Naive B cell (primary cell): ENCODE results near the gene DTL. TPM values are rescaled to one million over a fixed set of nuclear protein-coding genes. Genes with fewer than 3 reads are reported as not detected.

ENCODE experiments used
- ATAC-seq, 2 donors: fragments of 150-1000 bp; cut with Tn5 transposase; 2 replicates each; pipeline ENCODE4 v1.10.0; 2021; ENCODE audit warnings: low read depth in 2 of 2, mild to moderate bottlenecking in 2 of 2, moderate library complexity in 2 of 2
- DNase-seq: peaks from one replicate; pipeline ENCODE4 v3.0.0; 2022
- H3K27ac Mint-ChIP-seq, 6 donors: one replicate each; pipeline ENCODE4 v1.8.0; 2020 to 2022; ENCODE audit warnings: mild to moderate bottlenecking in 6 of 6, mixed read lengths in 6 of 6, moderate library complexity in 5 of 6, inconsistent platforms in 2 of 6
- H3K27me3 Mint-ChIP-seq, 3 donors: one replicate each; pipeline ENCODE4 v1.8.0; 2021 to 2022; ENCODE audit warnings: mixed read lengths in 3 of 3, mild to moderate bottlenecking in 1 of 3
- H3K36me3 Mint-ChIP-seq, 2 donors: one replicate each; pipeline ENCODE4 v1.8.0; 2020 to 2022; ENCODE audit warnings: mixed read lengths in 2 of 2, inconsistent platforms in 1 of 2, mild to moderate bottlenecking in 1 of 2
- H3K4me1 Mint-ChIP-seq, 3 donors: one replicate each; pipeline ENCODE4 v1.8.0; 2020 to 2022; ENCODE audit warnings: mixed read lengths in 3 of 3, inconsistent platforms in 1 of 3, mild to moderate bottlenecking in 1 of 3, moderate library complexity in 1 of 3
- H3K4me3 Mint-ChIP-seq, 8 donors: one replicate each; pipeline ENCODE4 v1.8.0; 2020 to 2022; ENCODE audit warnings: mild to moderate bottlenecking in 8 of 8, mixed read lengths in 8 of 8, moderate library complexity in 8 of 8, inconsistent platforms in 2 of 8
- H3K9me3 Mint-ChIP-seq, 7 donors: one replicate each; pipeline ENCODE4 v1.8.0; 2020 to 2022; ENCODE audit warnings: mixed read lengths in 7 of 7, mild to moderate bottlenecking in 5 of 7, inconsistent platforms in 2 of 7, moderate library complexity in 1 of 7
- polyA plus RNA-seq, 6 donors: library from polyadenylated mRNA; unstranded; fragments of 300-500 nt; fragmentation: Illumina TruSeq; gene quantifications; one replicate each; pipeline ENCODE4 v1.2.3, GENCODE V29; 2021; ENCODE audit warnings: low read depth in 6 of 6

The DTL gene
- polyA plus RNA-seq, 6 donors from 2014 or later: 0.17 to 1.2 (median 0.71) TPM; not detected in 1

- Mint-ChIP-seq H3K27me3 (no peaks in the 10 kb centered on the region), H3K4me1 (no peaks in the 10 kb centered on the region), H3K4me3 (no peak overlapping the region), H3K36me3 (no peaks in the 10 kb centered on the region), H3K27ac (no peak overlapping the region), H3K9me3 (no peaks in the 10 kb centered on the region)
- ATAC-seq (no peak), DNase-seq (no peak)
These were observed 47.3 kb downstream of the DTL start for GRCh38 chr1:212082765-212083406.

DNA sequence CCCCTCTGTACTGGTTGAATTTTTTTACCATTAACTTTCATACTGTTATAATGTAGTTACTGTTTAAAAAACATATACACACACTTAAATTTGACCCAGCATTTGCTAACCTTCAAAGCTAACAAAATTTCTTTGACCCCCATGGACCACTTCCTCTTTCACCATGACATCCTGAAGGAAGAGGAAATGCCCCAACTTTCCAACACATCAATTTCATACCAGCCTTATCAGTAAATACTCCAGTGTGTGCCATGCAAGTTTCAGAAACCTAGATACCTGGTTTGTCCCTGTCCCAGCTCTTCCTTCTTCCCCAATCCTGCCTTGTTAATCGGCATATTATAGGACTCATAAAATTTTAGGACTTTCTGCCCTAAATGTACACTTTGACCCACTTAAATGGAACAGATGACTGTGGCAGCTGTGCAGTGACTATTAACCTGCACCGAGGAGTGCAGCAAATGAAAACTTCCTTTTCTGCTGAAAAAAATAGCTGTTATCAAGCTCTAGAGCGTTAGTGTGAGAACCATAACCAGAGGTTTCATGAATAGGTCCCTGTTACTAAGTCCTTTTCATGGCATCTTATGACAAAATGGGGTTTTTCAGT, 54.1 kb downstream of the DTL start:
- no peak overlapping the region for H3K4me3 Mint-ChIP-seq
- peaks cover 0 to 5% (median 0%) of the 10 kb centered on the region in 7 donors for H3K9me3 Mint-ChIP-seq
- no peaks in the 10 kb centered on the region for H3K27me3 Mint-ChIP-seq
- DNase-seq: no peak
- H3K27ac Mint-ChIP-seq: peak overlapping the region in 3 of 6 donors; percentile 16 to 27 (median 16)
- H3K4me1 Mint-ChIP-seq: peaks cover 5 to 9% (median 7%) of the 10 kb centered on the region in 3 donors
- H3K36me3 Mint-ChIP-seq: no peaks in the 10 kb centered on the region
- ATAC-seq: no peak

DNA sequence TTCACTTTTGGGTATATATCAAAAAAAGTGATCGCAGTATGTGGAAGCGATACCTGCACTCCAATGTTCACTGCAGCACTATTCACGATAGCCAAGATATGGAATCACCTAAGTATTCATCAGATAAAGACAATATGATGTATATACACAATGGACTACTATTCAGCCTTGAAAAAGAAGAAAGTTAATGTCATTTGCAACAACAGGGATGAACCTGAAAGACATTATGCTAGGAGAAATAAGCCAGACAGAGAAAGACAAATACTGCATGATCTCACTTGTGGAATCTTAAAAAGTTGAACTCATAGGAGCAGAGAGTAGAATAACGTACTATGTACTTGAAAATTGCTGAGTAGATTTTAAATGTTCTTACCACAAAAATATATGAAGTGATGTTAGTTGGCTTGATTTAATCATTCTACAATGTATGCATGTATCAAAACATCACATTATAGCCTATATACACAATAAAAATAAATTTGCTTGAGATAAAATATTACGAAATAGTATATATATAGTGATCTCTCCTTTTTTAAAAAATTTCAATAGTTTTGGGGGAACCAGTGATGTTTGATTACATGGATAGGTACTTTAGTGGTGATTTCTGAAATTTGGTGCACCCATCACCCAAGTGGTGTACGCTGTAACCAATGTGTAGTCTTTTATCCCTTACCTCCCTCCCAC, 56.0 kb downstream of the DTL start:
- Mint-ChIP-seq H3K4me3 (no peak overlapping the region), H3K9me3 (peaks cover 0 to 10% (median 6%) of the 10 kb centered on the region in 7 donors), H3K27me3 (no peaks in the 10 kb centered on the region), H3K4me1 (peaks cover 5 to 9% (median 7%) of the 10 kb centered on the region in 3 donors), H3K27ac (no peak overlapping the region), H3K36me3 (no peaks in the 10 kb centered on the region)
- ATAC-seq: no peak
- no peak for DNase-seq

DNA sequence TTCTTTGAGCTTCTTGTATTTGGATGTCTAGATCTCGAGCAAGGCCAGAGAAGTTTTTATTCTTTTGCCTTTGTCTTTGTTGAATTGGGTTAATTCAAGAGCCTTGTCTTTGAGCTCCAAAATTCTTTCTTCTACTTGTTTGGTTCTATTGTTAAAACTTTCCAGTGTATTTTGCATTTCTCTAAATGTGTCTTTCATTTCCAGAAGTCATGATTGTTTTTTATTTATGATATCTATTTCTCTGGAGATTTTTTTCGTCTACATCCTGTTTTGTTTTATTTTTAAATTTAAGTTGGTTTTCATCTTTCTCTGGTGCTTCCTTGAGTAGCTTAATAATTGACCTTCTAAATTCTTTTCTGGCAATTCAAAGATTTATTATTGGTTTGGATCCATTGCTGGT, 61.8 kb downstream of the DTL start:
- H3K4me3 Mint-ChIP-seq: no peak overlapping the region
- no peak overlapping the region for H3K27ac Mint-ChIP-seq
- peaks cover 4 to 31% (median 19%) of the 10 kb centered on the region in 7 donors for H3K9me3 Mint-ChIP-seq
- H3K27me3 Mint-ChIP-seq: no peaks in the 10 kb centered on the region
- ATAC-seq (no peak), DNase-seq (no peak)
- peaks cover 0 to 8% of the 10 kb centered on the region in 2 donors for H3K36me3 Mint-ChIP-seq
- H3K4me1 Mint-ChIP-seq: no peaks in the 10 kb centered on the region

DNA sequence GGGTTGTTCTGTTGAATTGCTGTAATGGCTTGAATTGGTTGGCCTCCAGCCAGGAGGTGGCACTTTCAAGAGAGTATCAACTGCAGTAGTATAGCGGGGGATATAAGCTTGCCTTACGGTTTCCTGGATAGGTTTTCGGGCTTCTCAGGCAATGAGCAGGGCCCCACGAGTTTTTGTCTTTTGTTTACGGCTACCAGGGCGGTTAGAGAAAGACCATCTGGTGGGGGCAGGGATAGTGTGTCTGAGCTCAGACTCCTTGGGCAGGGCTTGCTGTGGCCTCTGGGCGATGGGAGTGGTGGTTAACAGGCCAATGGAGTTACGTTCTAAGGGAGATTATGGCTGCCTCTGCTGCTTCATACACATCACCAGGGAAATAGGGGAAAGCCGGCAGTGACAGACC, 62.8 kb downstream of the DTL start:
- no peaks in the 10 kb centered on the region for H3K27me3 Mint-ChIP-seq
- H3K4me3 Mint-ChIP-seq: no peak overlapping the region
- no peaks in the 10 kb centered on the region for H3K4me1 Mint-ChIP-seq
- H3K27ac Mint-ChIP-seq: no peak overlapping the region
- ATAC-seq (no peak), DNase-seq (no peak)
- H3K9me3 Mint-ChIP-seq: peaks cover 4 to 31% (median 19%) of the 10 kb centered on the region in 7 donors
- peaks cover 0 to 8% of the 10 kb centered on the region in 2 donors for H3K36me3 Mint-ChIP-seq

GRCh38 chr1:212098771-212099170, 63.2 kb downstream of the DTL start:
- no peaks in the 10 kb centered on the region for H3K27me3 Mint-ChIP-seq
- H3K36me3 Mint-ChIP-seq: peaks cover 0 to 8% of the 10 kb centered on the region in 2 donors
- no peak overlapping the region for H3K27ac Mint-ChIP-seq
- H3K9me3 Mint-ChIP-seq: peaks cover 4 to 31% (median 19%) of the 10 kb centered on the region in 7 donors
- ATAC-seq (no peak), DNase-seq (no peak)
- no peak overlapping the region for H3K4me3 Mint-ChIP-seq
- no peaks in the 10 kb centered on the region for H3K4me1 Mint-ChIP-seq

DNA sequence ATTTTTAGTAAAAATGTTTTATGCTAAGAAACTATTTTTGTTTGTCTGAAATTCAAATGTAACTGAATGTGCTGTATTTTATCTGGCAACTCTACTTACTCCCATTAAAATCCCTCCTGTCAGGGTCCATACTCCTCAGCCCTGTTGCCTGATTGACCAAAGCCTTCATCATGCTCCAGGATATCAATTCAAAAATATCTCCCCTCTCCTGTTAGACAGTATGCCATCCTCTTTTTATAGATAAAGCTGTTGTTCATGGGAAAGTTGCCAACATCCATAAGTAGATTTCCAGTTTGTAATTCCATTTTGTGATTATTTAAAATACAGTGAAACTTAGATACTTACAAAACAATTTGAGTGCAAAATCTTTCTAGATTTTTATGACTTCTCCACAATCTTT, 65.7 kb downstream of the DTL start:
- Mint-ChIP-seq H3K27me3 (no peaks in the 10 kb centered on the region), H3K27ac (peak overlapping the region in 1 of 6 donors; percentile 19), H3K4me3 (no peak overlapping the region), H3K4me1 (no peaks in the 10 kb centered on the region), H3K9me3 (peaks cover 4 to 28% (median 16%) of the 10 kb centered on the region in 7 donors), H3K36me3 (peaks cover 0 to 8% of the 10 kb centered on the region in 2 donors)
- ATAC-seq: no peak
- DNase-seq: no peak

GRCh38 chr1:212101735-212102134, 66.2 kb downstream of the DTL start:
- H3K4me1 Mint-ChIP-seq: no peaks in the 10 kb centered on the region
- peaks cover 4 to 24% (median 12%) of the 10 kb centered on the region in 7 donors for H3K9me3 Mint-ChIP-seq
- H3K27ac Mint-ChIP-seq: peak overlapping the region in 1 of 6 donors; percentile 19
- H3K27me3 Mint-ChIP-seq: no peaks in the 10 kb centered on the region
- DNase-seq: no peak
- no peak overlapping the region for H3K4me3 Mint-ChIP-seq
- H3K36me3 Mint-ChIP-seq: peaks cover 0 to 8% of the 10 kb centered on the region in 2 donors
- no peak for ATAC-seq

- peaks cover 0 to 4% (median 0%) of the 10 kb centered on the region in 7 donors for H3K9me3 Mint-ChIP-seq
- H3K4me1 Mint-ChIP-seq: no peaks in the 10 kb centered on the region
- DNase-seq (no peak), ATAC-seq (no peak)
- H3K4me3 Mint-ChIP-seq: no peak overlapping the region
- no peaks in the 10 kb centered on the region for H3K36me3 Mint-ChIP-seq
- no peak overlapping the region for H3K27ac Mint-ChIP-seq
- no peaks in the 10 kb centered on the region for H3K27me3 Mint-ChIP-seq
These were observed 69.2 kb downstream of the DTL start for GRCh38 chr1:212104586-212105325.

- Mint-ChIP-seq H3K27ac (peak overlapping the region in 1 of 6 donors; percentile 56), H3K27me3 (no peaks in the 10 kb centered on the region), H3K9me3 (no peaks in the 10 kb centered on the region), H3K4me1 (no peaks in the 10 kb centered on the region), H3K4me3 (no peak overlapping the region), H3K36me3 (no peaks in the 10 kb centered on the region)
- ATAC-seq (no peak), DNase-seq (no peak)
These were observed 70.8 kb downstream of the DTL start for GRCh38 chr1:212106286-212106792.

- Mint-ChIP-seq H3K4me1 (no peaks in the 10 kb centered on the region), H3K27ac (no peak overlapping the region), H3K27me3 (no peaks in the 10 kb centered on the region), H3K36me3 (no peaks in the 10 kb centered on the region), H3K4me3 (no peak overlapping the region), H3K9me3 (no peaks in the 10 kb centered on the region)
- DNase-seq (no peak), ATAC-seq (no peak)
These were observed 71.9 kb downstream of the DTL start for GRCh38 chr1:212107481-212107880.

DNA sequence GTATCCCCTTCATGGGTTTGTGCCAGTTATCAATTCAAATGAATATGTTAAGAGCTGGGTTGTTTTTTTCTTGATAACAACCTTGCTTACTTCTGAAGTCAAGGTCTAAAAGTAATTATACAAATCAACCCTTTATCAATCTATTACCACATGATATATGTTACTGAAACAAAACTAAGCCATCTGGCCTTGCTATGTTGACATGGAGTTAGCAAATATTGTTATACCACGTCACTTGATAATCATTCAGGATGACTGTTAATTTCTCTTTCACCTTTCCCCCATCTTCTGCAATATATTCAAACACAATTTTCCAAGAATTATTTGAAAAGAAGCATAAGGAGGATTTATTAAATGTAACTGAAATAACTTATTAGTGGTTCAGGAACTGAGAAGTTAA, 72.6 kb downstream of the DTL start:
- no peaks in the 10 kb centered on the region for H3K27me3 Mint-ChIP-seq
- H3K27ac Mint-ChIP-seq: no peak overlapping the region
- no peak overlapping the region for H3K4me3 Mint-ChIP-seq
- H3K4me1 Mint-ChIP-seq: no peaks in the 10 kb centered on the region
- no peaks in the 10 kb centered on the region for H3K36me3 Mint-ChIP-seq
- ATAC-seq (no peak), DNase-seq (no peak)
- no peaks in the 10 kb centered on the region for H3K9me3 Mint-ChIP-seq

DNA sequence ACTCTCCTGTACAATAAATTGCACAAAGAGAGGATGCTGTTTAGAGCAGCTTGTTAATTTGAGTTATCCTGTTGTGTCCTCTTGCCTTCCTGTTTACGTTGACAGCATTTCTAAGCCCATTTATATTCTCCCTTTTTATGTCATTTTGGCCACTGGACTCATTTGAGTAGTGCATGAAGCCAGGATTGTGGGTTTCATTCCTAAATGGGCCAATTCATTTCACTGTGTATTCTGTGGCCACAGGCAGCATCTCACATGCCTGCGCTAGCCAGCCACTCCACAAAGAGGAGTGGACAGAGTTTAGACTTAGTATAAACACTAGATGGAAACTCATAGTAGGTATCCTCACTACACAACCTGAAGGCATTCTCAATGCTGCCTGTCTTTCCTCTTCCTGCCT, 73.4 kb downstream of the DTL start:
- Mint-ChIP-seq H3K4me3 (no peak overlapping the region), H3K27ac (no peak overlapping the region), H3K4me1 (no peaks in the 10 kb centered on the region), H3K9me3 (no peaks in the 10 kb centered on the region), H3K27me3 (no peaks in the 10 kb centered on the region), H3K36me3 (no peaks in the 10 kb centered on the region)
- DNase-seq (no peak), ATAC-seq (no peak)
